ENCODE results near the gene C4orf36.

GRCh38 chr4:86896596-86896995 lies 4.4 kb upstream of the C4orf36 start:
- TF ChIP-seq SUZ12 (IDR thresholded peaks at IDR 0.05), result no peak
- no peak for TF ChIP-seq PKNOX1 (IDR thresholded peaks at IDR 0.05)
- no peak for TF ChIP-seq SP1 (IDR thresholded peaks at IDR 0.05)
- TF ChIP-seq FOXA1 (IDR thresholded peaks at IDR 0.05), result no peak
- TF ChIP-seq NFRKB (IDR thresholded peaks at IDR 0.05), result no peak
- TF ChIP-seq BHLHE40 (IDR thresholded peaks at IDR 0.05; ENCODE audit: borderline replicate concordance), result no peak
- no peak for TF ChIP-seq FOXM1 (IDR thresholded peaks at IDR 0.05; ENCODE audit: borderline replicate concordance)
